Measurements from ENCODE around the gene RTTN.

RTTN gene

DNA sequence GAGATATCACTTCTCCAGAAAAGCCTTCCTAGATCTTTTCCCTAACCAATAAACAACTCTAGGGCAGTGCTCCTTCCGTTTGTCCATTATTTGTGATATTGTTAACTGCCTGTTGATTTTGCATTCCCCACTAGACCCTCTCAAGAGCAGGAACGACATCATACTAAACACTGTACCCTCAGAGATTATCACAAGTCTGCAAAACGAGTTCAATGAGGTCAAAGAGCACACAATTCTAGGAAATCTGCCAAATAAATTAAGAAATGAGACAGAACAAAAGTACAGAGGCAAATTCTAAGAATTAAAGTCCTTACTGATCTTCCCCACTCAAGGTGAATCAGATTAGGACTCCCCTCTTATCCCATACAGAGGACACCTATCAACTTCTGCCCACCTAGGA lies 7.6 kb downstream of the RTTN start:
- TF ChIP-seq CTCF (IDR thresholded peaks at IDR 0.05; ENCODE audit: control insufficient read depth, extremely low read depth, insufficient read depth) = no peak
- no peak for DNase-seq (ENCODE audit: low read depth)
- no peak overlapping the region for H3K4me3 ChIP-seq (ENCODE audit: low read depth, low read length)

DNA sequence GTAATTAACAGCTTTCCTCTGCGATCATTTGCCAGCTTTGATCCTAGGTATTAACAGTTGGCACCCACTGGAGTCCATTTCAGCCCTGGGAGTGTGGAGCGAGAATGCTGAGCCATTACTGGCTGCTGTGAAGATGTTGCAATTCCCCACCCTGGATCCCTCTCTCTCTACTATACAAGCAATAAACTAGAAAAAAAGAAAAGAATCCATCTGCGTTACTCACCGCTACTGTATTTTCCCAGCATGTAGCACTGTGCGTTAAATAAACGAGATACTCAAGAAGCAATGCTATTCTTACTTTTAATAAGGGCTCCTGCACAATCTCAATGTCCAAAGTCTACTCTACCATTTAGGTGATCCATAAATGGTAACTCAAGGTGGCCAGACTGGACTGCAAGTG lies 8.5 kb downstream of the RTTN start:
- H3K4me3 ChIP-seq (ENCODE audit: low read depth, low read length) = no peak overlapping the region
- no peak for TF ChIP-seq CTCF (IDR thresholded peaks at IDR 0.05; ENCODE audit: control insufficient read depth, extremely low read depth, insufficient read depth)
- DNase-seq (ENCODE audit: low read depth) = no peak

GRCh38 chr18:70195852-70196434 lies 9.5 kb downstream of the RTTN start:
- DNase-seq (ENCODE audit: low read depth) = peak; percentile 26
- no peak overlapping the region for H3K4me3 ChIP-seq (ENCODE audit: low read depth, low read length)
- TF ChIP-seq CTCF (IDR thresholded peaks at IDR 0.05; ENCODE audit: control insufficient read depth, extremely low read depth, insufficient read depth) = peak; percentile 77

DNA sequence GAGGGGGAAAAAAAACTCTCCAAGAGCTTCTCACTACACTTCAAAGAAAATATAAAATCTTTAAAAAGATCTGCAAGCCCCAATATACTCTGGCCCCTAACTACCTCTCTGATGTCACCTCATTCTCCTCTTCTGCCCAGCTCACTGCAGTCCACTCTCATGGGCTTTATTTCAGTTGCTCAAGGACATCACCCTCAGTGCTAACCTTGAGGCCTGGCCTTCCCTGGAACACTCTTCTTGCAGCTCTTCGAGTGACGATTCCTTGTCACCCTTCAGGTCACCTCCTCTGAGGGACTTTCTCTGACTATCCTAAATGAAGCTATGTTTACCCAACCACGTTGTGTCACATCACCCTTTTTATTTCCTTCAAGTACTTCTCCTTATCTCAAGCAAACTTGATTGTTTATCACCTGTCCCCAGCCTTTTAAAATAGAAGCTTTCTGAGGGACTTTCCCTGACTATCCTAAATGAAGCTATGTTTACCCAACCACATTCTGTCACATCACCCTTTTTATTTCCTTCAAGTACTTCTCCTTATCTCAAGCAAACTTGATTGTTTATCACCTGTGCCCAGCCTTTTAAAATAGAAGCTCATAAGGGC lies 10.4 kb downstream of the RTTN start:
- DNase-seq (ENCODE audit: low read depth) = no peak
- no peak overlapping the region for H3K4me3 ChIP-seq (ENCODE audit: low read depth, low read length)
- TF ChIP-seq CTCF (IDR thresholded peaks at IDR 0.05; ENCODE audit: control insufficient read depth, extremely low read depth, insufficient read depth) = no peak

- DNase-seq (ENCODE audit: low read depth) = no peak
- no peak for TF ChIP-seq CTCF (IDR thresholded peaks at IDR 0.05; ENCODE audit: control insufficient read depth, extremely low read depth, insufficient read depth)
- no peak overlapping the region for H3K4me3 ChIP-seq (ENCODE audit: low read depth, low read length)
Observed at GRCh38 chr18:70194227-70194890, 11.1 kb downstream of the RTTN start.

GRCh38 chr18:70190529-70190928 lies 15.0 kb downstream of the RTTN start:
- no peak for DNase-seq (ENCODE audit: low read depth)
- H3K4me3 ChIP-seq (ENCODE audit: low read depth, low read length) = no peak overlapping the region
- TF ChIP-seq CTCF (IDR thresholded peaks at IDR 0.05; ENCODE audit: control insufficient read depth, extremely low read depth, insufficient read depth) = no peak
